Right forelimb (tissue), 1 donor: ENCODE data around the gene PHLPP1.
"Not testable (repeated sequence)": the region's sequence is repeated elsewhere in the genome, so short reads cannot be mapped to it uniquely, and the experiment has no call there.

ENCODE experiments used
- DNase-seq: peaks from one replicate; pipeline ENCODE4 v3.0.0-alpha.2; 2018

Gene PHLPP1

DNA sequence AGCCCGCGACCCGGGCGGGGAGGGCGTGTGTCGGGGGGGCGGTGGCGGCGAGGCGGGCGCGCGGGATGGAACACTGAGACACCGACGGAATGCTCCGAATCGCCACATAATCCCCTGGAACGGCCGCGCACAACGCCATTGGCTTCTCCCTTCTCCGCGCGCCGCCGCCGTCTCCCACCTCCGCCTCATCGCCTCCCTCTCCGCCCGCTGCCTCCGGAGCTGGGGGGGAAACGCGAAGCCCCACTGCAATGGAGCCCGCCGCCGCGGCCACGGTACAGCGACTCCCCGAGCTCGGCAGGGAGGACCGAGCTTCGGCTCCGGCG lies at the start of gene PHLPP1:
PHLPP1 (plus strand) TSS at position 106 of the 323 bp plus-strand sequence; CDS start at position 249, 143 bp downstream.
- DNase-seq = no peak

DNA sequence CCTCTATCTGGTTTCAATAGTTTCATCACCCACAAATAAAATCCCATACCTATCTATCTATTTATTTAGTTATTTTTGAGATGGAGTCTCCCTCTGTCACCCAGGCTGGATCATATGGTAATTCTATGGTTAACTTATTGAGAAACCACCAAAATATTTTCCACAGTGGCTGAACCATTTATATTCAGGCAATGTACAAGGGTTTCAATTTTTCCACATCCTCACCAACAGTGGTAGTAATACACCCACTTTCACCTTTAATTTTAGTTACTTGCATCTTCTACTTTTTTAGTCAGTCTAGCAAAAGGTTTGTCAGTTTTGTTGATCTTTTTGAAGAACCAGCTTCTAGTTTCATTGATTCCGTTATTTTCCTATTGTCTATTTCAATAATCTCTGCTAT lies 46.1 kb upstream of the PHLPP1 start:
- DNase-seq = no peak

DNA sequence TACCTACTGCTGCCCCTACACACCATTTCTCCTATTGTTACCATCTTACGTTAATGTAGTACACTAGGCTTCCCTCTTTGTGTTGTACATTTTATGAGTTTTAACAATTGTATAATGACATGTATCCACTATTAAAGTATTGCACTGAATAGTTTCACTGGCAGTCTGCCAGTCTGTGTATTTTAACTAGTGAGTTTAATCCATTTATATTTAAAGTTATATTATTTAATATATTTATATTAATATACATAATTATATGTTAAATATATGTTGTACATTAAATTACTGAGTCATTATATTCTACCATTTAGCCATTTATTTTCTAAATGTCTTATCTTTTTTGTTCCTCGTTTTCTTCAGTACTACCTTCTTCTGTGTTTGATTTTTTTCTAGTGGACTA lies 44.8 kb upstream of the PHLPP1 start:
- no peak for DNase-seq

DNA sequence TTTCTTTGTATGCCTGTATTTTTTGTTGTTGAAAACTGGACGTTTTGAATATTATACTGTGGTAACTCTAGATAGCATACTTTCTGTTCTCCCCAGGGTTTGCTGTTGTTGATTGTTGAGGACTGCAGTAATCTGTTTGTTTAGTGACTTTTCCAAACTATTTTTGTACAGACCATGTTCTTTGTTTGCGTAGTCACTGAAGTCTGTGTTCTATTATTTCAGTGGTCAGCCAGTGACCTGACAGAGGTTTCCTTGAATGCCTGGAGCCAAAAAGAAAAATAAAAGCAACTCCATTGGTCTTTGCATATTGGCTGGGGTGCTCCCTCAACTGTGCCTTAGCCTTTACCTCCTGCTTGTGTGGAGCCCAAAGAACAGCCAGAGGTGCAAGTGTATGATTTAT lies 42.7 kb upstream of the PHLPP1 start:
- DNase-seq = no peak

DNA sequence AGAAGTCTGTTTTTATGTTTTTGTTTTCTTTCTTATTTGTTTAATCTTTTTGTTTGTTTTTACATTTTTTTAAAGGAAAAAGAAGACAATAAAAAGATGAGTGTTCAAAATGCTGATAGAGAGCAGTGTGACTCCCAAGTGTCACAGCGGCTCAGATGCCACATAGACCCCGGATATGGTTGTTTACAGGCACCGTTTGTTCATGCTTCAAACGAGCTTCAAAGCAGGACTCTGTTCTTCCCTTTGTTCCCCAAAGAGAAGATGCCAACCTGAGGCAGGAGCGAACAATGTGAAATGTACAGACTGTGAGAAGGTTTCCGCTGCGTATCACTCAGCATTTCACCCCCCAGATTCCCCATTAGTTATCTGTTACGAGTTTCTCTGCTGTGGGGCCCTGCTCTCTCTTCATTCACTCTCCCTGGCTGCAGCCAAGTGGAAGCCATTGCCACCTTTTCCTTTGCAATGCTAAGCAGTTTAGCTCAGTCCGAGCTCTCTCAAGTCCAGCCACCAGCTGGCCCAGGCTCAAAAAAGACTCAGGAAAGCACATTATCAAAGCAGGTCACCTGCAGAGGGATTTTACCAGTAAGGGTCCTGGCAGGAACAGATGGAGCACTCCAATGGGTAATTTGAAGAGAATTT lies 36.4 kb upstream of the PHLPP1 start:
- no peak for DNase-seq

DNA sequence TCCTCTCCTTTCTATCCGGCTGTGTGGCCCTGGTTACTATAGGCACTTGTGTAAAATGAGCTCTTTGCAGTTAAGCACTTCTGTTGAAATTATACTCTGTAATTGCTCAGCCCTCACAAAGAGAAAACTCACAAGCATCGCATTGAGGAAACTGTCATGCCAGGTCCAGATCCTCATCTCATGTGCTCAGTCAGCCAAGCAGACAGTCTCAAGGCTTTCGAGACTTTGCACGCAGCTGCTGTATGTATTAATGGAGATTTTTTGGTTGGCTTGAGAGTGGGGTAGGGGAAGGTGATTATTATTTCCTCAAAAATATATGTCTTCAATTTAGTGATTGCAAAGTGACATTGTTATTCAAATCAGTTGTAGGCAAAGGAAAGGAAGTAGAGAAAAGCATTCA lies 33.0 kb upstream of the PHLPP1 start:
- DNase-seq = no peak

DNA sequence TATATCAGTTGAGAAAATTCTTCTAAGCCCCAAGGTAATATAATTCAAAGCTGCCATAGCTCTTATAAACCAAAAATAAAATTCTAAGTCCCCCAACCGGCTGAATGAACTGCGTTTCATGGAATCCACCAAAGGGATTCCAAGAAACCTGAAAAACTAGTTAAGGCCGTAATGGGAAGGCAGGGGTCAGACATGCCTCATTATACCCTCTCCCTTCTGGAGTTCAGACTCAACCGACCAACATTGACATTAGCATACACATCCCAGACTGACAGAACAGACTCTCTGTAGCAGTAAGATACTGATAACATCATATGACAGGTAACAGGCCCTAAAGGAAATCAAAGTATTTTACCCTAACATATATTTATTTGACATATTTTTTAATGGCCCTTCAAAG lies 31.4 kb upstream of the PHLPP1 start:
- DNase-seq = no peak

DNA sequence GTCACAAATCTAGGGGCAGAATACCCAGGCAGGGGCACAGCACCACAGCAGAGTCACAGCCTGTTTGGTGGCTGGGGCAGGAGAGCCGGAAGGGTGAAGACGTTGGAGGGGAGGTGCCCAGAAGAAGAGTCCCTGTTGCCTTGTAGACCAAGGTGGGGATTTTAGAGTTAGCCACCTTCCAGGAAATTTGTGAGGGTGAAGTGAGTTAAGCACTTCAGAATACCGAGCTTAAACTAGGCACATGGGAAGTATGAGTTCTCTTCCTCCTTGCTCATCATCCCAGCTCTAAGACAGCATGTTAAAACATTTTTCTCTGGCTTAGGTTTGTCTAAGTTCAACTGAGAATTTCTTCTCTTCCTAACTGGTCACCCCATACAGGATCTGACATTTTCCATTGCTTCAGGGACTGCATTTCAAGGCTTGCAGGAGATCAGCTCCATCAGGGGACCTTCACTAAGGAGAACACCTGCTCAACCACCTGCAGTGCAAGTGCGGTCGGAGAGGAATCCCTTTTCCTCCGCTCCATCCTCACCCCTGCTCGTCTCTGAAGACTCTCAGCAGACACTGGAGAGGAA lies 26.5 kb upstream of the PHLPP1 start:
- DNase-seq = no peak

DNA sequence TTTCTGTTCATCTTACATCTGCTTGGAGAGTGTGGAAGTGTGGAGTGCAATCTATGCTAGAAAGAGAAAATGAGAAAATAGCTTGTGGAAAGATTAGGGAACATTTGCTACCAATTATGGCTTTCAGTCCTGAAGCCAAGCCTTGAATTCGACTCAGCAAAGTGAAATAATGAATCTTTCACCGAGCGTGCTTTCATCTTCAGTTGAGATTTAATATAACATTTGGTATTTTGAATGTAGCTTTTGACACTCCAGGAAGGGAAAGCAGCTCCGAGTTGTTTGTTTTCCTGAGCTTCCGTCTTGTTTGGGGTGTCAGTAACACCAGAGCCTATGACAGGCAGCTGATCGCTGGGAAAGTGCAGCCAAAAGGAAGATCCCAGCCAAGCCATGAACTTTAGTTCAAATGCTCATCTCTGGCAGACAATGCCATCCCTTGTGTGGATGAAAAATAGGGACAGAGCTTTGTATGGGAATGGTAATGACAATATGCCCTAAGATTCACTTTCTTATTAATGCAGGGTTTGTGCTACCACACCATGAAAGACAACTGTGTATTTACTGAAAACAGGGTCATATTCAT lies 25.0 kb upstream of the PHLPP1 start:
- DNase-seq = no peak

DNA sequence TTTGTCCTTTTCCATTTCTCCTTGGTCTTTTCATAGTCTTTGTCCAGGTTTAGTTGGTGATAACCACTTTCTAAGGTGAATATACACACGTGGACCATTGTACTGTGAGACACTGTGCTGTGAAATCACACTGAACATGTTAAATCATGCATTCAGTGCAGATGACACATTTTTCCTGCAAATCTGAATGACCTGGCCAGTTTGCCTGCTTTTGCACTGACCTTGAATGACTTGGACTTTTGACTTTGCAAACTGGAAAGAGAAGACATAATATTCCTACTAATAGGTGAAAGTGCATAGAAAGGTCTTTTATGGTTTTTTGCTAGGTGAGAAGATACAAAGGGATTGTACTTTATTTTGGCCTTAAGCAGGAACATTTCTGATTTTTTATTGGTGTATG lies 21.7 kb upstream of the PHLPP1 start:
- DNase-seq = no peak

DNA sequence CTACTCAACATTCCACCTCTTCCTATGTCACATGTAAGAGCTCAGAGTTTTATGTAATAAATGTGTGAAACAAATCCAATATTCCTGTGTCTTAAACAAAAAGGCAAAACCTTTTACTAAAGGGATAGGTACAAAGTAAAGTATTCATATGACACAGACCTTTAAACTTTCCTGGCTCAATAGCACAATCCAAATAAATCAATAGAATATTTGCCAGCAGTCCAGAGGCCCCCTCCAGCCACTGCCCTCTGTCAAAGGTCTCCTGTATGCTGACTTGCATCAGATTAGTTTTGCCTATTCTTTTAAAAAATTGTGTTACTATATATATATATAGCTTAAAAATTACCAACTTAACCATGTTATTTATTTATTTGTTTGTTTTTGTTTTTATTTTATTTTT lies 17.7 kb upstream of the PHLPP1 start:
- DNase-seq = no peak

DNA sequence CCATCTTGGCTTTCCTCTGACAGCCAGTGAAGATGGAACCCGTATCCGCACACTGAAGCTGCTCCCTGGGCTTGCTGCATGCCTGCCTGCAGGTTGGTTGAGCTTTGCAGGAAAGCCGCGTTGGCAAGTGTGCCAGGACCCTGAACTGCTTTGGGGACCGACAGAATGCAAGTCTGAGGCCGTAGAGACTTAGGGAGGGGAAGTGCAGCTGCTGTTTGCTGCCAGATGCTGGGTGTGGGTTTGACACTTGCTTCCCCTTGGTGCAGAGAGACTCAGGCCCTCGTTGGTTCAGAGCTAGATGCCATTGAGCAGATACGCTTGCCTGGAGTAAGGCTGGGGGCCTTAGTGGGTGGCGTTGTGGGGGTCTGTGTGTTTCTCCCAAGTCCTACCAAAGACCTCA lies 13.1 kb upstream of the PHLPP1 start:
- no peak for DNase-seq

DNA sequence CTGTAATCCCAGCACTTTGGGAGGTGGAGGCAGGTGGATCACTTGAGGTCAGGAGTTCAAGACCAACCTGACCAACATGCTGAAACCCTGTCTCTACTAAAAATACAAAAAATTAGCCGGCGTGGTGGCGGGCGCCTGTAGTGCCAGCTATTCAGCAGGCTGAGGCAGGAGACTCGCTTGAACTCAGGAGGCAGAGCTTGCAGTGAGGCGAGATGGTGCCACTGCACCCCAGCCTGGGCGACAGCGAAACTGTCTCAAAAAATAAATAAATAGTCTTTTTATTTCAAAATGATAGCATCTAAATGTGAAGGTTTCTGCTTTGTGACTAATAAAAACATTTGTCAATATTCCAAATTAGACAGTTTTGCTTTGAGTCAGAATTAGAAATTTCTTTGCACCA lies 8.5 kb upstream of the PHLPP1 start:
- DNase-seq = not testable (repeated sequence)

DNA sequence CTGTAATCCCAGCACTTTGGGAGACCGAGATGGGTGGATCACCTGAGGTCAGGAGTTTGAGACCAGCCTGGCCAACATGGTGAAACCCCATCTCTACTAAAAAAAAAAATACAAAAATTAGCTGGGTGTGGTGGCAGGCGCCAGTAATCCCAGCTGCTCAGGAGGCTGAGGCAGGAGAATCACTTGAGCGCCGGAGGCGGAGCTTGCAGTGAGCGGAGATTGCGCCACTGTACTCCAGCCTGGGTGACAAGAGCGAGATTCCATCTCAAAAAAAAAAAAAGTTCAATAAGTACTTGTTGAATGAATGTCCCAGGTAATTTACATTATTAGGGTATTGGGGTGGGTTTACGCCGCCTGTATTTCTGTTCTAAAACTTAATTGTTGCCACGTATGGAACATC lies 5.4 kb upstream of the PHLPP1 start:
- DNase-seq = not testable (repeated sequence)

DNA sequence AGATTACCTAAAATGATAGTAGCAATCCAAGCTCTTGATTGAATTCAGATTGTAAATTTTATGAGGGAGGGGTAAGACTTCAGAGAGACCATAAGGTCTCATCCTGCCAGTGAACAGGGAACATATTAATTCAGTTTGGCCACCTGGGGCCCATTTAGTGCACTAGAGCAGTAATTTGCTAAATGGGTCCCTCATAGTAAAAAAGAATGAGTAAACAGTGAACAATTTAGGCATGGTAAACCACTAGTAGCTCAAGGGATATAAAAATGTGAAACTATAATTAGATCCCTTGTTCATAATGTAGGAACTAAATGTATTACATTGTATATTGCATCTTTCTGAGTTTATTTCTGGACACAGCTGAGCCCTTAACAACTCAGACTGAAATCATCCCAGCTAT lies 4.9 kb upstream of the PHLPP1 start:
- DNase-seq = no peak

DNA sequence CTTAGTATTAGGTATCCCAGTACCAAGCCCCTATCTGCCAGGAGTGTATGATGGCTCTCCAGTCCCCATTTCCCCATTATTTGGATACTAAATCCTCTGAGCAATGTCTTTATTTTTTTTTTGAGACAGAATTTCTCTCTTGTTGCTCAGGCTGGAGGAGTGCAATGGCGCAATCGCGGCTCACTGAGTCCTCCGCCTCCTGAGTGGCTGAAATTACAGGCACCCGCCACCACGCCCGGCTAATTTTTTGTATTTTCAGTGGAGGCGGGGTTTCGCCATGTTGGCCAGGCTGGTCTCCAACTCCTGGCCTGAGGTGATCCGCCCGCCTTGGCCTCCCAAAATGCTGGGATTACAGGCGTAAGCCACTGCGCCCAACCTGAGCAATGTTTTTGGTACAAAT lies 3.6 kb upstream of the PHLPP1 start:
- DNase-seq = no peak

DNA sequence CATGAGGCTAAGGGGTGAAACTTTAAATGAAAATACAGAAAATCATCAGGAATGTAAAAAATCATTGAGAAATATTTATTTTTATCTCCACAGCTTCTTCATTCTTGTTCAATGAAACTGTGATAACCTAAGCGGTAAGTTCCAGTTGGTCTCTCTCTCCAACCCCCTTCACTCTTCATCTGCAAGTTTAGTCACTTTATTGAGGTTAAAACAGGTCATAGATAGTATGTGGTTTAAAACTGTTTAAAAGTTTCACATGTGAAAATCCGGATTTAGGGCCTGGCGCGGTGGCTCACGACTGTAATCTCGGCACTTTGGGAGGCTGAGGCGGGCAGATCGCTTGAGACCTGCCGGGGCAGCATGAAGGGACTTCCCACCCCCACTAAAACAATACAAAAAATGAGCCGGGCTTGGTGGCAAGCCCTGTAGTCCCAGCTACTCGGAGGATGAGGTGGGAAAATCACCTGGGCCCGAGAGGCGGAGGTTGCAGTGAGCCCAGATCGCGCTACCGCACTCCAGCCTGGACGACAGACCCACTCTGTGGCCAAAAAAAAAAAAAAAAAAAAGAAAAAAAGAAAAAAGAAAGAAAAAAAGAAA lies 1.6 kb upstream of the PHLPP1 start:
- DNase-seq = no peak

DNA sequence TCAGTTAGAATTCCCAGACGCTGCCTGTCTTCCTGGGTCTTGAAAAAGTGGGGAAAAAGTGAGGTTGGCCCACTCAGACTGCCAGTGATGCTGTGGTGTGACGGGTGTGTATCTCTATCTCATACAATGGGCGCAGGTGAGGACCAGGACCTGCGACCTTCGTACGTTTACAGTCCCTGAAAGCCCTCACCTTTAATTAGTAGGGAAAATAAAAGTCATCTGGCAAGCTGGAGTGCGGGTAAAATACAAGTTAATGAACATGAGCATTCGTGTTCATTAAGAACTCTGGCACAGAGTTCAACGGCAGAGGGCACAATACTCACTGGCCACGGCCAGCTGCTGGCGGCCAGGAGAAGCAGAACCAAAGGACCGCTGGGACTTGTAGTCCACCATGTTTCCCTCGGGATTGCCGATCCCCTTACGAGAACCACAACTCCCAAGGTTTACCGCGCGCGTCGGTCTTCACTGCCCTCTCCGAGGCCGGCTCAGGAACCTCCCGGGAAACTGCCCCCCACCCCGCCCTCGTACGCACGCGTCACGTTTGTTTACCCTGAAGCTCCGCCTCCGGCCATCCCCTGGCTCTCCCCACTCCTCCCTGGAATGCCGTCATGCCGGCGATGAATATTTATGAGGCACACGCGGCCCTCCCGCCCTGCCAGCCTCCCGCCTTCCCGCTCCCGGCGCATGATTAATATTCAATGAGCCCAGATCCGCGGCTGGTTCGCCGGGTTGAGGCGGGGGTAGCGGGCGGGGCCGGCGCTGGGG lies 488 bp upstream of the PHLPP1 start:
- DNase-seq = peak; percentile 100

DNA sequence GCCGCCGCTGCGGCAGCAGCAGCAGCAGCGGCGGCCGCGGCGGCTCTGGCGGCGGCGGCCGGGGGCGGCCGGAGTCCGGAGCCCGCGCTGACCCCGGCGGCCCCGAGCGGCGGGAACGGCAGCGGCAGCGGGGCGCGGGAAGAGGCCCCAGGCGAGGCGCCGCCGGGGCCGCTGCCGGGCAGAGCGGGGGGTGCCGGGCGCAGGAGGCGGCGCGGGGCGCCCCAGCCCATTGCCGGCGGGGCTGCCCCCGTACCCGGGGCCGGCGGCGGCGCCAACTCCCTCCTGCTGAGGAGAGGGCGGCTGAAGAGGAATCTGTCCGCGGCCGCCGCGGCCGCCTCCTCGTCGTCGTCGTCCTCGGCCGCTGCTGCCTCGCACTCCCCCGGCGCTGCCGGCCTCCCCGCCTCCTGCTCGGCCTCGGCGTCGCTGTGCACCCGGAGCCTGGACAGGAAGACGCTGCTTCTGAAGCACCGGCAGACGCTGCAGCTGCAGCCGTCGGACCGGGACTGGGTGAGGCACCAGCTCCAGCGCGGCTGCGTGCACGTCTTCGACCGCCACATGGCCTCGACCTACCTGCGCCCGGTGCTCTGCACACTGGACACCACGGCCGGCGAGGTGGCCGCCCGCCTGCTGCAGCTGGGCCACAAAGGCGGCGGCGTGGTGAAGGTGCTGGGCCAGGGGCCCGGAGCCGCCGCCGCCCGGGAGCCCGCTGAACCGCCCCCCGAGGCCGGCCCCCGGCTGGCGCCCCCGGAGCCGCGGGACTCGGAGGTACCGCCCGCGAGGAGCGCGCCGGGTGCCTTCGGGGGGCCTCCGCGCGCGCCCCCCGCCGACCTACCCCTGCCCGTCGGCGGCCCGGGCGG lies 646 bp downstream of the PHLPP1 start:
- peak; percentile 76 for DNase-seq

DNA sequence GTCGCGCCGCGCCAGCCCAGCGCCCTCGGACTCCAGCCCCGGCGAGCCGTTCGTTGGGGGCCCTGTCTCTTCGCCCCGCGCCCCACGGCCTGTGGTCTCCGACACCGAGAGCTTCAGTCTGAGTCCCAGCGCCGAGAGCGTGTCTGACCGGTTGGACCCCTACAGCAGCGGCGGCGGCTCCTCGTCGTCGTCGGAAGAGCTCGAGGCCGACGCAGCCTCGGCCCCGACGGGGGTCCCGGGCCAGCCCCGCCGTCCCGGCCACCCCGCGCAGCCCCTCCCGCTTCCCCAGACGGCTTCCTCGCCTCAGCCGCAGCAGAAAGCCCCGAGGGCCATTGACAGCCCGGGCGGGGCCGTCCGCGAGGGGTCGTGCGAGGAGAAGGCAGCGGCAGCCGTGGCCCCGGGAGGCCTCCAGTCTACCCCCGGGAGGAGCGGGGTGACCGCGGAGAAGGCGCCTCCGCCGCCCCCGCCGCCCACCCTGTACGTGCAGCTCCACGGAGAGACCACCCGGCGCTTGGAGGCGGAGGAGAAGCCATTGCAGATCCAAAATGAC lies 1.4 kb downstream of the PHLPP1 start:
- peak; percentile 70 for DNase-seq

DNA sequence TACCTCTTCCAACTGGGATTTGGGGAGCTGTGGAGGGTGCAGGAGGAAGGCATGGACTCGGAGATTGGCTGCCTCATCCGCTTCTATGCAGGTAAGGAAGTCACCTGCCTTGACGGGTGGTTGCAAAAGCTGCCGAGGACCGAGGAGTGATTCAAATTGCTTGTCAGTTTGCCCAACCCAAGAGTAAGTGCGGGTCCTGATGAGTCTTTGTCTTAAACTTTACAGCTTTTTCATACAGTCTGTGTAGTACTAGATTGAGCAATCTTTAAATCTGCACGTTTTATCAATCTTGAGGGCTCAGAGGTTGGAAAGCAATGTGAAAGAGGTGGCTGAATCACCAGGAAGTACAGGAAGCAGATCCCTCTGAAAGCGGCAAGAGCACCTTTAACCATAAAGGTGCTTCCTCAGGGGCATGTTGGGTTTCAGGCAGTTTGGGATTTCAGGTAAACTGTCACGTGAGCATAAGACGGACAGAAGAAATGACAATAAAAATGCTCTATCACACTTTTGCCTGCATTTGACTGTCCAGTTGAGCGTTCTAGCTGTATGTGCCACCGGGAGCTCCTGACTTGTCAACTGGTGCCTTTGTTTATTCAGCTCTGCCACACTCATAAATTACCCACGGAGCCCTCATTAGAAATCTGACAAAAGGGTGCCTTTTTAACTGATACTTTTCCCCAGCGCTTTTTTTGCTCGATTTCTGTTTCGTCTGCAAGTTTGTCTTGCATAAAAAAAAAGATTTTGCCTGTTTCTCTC lies 2.0 kb downstream of the PHLPP1 start:
- no peak for DNase-seq
